ENCODE data around the gene KRTAP5-3. TPM values are rescaled to one million over a fixed set of nuclear protein-coding genes. Genes with fewer than 3 reads are reported as not detected.

KRTAP5-3 gene
- total and polyA plus RNA-seq, 9 of the 15 experiments (the other 6 are each of a cell fraction or from before 2014, with no cell fraction given), result not detected

- no peak for DNase-seq (ENCODE audit: extremely low read depth in 1 of 4, low spot score in 3 of 4)
- H2AFZ ChIP-seq (ENCODE audit: low read depth, low read length), result no peak within 1 kb of the TSS
- H3K9me1 ChIP-seq (ENCODE audit: control insufficient read depth, insufficient read depth, low read length), result peaks cover 4% of the 10 kb centered on the region
- no TSS peak for BruUV-seq (replicated peaks)
- no peak for FAIRE-seq
- peaks cover 7% of the 10 kb centered on the region; the same call in 1 of the 2 replicates for H4K20me1 ChIP-seq (replicated peaks; ENCODE audit: control insufficient read depth, insufficient read depth, low read length)
- H3K4me3 ChIP-seq, result no peak within 1 kb of the TSS
- no peak for ATAC-seq
- no peaks in the 10 kb centered on the region for H3K79me2 ChIP-seq (ENCODE audit: control insufficient read depth, insufficient read depth, low read length)
- ChIA-PET CTCF (ENCODE audit: low intra/inter-chr PET ratio) (interaction anchor here (1.9 kb wide), 1 partner anchor 34 kb away, joined by 8 read pairs; no protein-coding TSS in a partner anchor), POLR2A (no interaction called here)
- peaks cover 26 to 75% of the 10 kb centered on the region in 2 experiments; a peak in 4 of 5 replicates for H3K27me3 ChIP-seq (ENCODE audit: control insufficient read depth in 2 of 2, insufficient read depth in 2 of 2, low read length in 2 of 2)
- H3K27ac ChIP-seq (ENCODE audit: extremely low read depth, low read depth, low read length), result no peak within 1 kb of the TSS
- in situ Hi-C loops (cut with MboI), result loop anchor here (5.0 kb wide), 1 partner anchor 37 kb away; no protein-coding TSS in a partner anchor
- no peak within 1 kb of the TSS for H3K9ac ChIP-seq (ENCODE audit: insufficient read depth in 1 of 2, low read depth in 2 of 2, low read length in 2 of 2)
- intact Hi-C loops (cut with micrococcal nuclease), result no loop called here
- peaks cover 0 to 5% of the 10 kb centered on the region in 2 experiments; a peak in 1 of 5 replicates for H3K4me1 ChIP-seq (replicated peaks in 1 of 2; ENCODE audit: control insufficient read depth in 2 of 2, insufficient read depth in 2 of 2, low read length in 2 of 2)
- no peaks in the 10 kb centered on the region for H3K36me3 ChIP-seq (ENCODE audit: control insufficient read depth, insufficient read depth, low read length)
- H3K9me3 ChIP-seq (replicated peaks; ENCODE audit: control insufficient read depth, insufficient read depth, low read depth, low read length), result no peaks in the 10 kb centered on the region
- 17% methylated on average over 19 of the region's 26 CpGs for WGBS (ENCODE audit: insufficient coverage, low coverage, missing lambda C conversion rate)
- no peak within 1 kb of the TSS for H3K4me2 ChIP-seq (ENCODE audit: insufficient read depth, low read length)
- TF ChIP-seq ZNF609 (CRISPR knock-in tag; IDR thresholded peaks at IDR 0.05; ENCODE audit: borderline replicate concordance), result no peak
- TF ChIP-seq ZNF124 (CRISPR knock-in tag; IDR thresholded peaks at IDR 0.05), result no peak
- TF ChIP-seq CBX1 (IDR thresholded peaks at IDR 0.05; ENCODE audit: low read depth), result no peak
- TF ChIP-seq ATF7 (IDR thresholded peaks at IDR 0.05), result no peak
- TF ChIP-seq ZHX1 (conservative IDR thresholded peaks at IDR 0.05; ENCODE audit: low read length), result no peak
- TF ChIP-seq RERE (CRISPR knock-in tag; IDR thresholded peaks at IDR 0.05; ENCODE audit: borderline replicate concordance), result no peak
Observed at GRCh38 chr11:1629326-1630185, 21.3 kb upstream of the KRTAP5-3 start, which contains the start of gene KRTAP5-5. Gene KRTAP5-5 (plus strand): TSS chr11:1629775. CDS start chr11:1629841, 66 bp downstream.

Measured in K562 (cell line).